Fibroblast of pulmonary artery (primary cell): Measurements from ENCODE around the gene KIZ.

ENCODE experiments used
- DNase-seq: peaks from one replicate; pipeline ENCODE4 v3.0.0-alpha.2; 2010; ENCODE audit warnings: low read depth
- H3K4me3 ChIP-seq: replicated peaks from 2 replicates; pipeline ENCODE4 v1.5.1; 2011; ENCODE audit warnings: low read depth, mild to moderate bottlenecking, control low read depth, low read length, moderate library complexity
- TF ChIP-seq, protein P1 (sequence below): IDR thresholded peaks from 2 replicates; pipeline ENCODE4 v1.5.1; 2011; ENCODE audit warnings: mild to moderate bottlenecking, control low read depth, low read length, inconsistent platforms; ENCODE audit errors: missing control alignments

The KIZ gene

DNA sequence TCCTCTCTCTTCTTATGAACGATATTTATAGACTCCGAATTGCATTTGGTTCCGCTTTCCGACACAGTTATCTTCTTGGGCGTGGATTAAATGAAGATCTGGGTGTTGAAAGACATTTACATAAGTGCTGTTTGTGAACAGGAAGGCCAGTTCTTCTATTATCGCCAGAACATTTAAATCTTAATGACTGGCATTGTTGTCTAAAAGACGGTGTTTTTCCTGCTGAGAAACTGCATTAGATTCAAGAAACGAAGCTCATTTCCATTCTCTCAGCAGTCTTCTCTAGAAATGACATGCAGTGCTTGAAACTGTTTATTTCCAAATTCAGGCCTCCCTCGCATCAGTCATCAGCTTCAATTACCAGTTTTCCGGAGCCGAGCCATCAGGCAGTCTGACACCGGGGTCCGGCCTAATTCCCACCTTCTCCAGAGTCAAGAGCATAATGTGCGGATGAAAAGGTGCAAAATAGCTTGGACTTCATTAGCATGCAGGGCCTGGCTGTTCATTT, 35.7 kb upstream of the KIZ start:
- no peak overlapping the region for H3K4me3 ChIP-seq
- TF ChIP-seq, protein P1, sequence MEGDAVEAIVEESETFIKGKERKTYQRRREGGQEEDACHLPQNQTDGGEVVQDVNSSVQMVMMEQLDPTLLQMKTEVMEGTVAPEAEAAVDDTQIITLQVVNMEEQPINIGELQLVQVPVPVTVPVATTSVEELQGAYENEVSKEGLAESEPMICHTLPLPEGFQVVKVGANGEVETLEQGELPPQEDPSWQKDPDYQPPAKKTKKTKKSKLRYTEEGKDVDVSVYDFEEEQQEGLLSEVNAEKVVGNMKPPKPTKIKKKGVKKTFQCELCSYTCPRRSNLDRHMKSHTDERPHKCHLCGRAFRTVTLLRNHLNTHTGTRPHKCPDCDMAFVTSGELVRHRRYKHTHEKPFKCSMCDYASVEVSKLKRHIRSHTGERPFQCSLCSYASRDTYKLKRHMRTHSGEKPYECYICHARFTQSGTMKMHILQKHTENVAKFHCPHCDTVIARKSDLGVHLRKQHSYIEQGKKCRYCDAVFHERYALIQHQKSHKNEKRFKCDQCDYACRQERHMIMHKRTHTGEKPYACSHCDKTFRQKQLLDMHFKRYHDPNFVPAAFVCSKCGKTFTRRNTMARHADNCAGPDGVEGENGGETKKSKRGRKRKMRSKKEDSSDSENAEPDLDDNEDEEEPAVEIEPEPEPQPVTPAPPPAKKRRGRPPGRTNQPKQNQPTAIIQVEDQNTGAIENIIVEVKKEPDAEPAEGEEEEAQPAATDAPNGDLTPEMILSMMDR, result no peak
- DNase-seq, result no peak

DNA sequence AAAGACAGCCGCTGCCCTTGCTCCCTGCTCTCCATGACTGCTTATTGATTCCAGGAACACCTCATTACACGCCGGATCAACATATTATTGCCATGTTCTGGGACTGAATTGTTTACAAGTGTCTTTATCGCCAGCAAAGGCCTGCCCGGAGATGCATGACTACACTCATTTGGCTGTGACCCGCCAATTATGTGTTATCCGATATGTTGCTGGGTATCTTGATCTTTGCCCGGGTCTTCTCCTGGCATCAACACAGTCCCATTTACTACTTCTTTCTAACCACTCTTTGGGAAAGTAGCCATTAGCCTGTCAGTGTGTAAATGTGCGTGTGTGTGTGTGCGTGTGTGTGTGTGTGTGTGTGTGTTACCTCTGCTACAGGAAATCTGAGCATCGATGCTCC, 35.2 kb upstream of the KIZ start:
- no peak for DNase-seq
- TF ChIP-seq, protein P1, result no peak
- H3K4me3 ChIP-seq, result no peak overlapping the region

DNA sequence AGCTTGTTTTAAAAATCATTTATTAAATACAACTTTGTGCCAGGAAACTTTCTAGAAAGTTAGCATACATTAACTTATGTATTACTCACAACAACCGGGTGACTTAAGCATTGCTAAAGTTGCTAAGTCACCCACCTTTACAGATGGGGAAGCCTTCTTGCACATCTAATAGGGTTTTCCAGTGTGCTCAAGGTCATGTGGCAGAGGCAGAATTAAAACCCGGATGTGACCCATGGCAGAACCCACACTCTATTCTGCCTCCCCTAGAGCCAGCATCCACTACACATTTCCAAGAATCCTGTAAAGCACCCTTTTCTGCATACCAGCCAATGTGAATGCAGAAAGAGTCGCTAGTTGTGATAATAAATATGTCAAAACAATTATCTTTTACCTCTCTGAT, 33.1 kb upstream of the KIZ start:
- TF ChIP-seq, protein P1, result no peak
- DNase-seq, result no peak
- H3K4me3 ChIP-seq, result no peak overlapping the region

DNA sequence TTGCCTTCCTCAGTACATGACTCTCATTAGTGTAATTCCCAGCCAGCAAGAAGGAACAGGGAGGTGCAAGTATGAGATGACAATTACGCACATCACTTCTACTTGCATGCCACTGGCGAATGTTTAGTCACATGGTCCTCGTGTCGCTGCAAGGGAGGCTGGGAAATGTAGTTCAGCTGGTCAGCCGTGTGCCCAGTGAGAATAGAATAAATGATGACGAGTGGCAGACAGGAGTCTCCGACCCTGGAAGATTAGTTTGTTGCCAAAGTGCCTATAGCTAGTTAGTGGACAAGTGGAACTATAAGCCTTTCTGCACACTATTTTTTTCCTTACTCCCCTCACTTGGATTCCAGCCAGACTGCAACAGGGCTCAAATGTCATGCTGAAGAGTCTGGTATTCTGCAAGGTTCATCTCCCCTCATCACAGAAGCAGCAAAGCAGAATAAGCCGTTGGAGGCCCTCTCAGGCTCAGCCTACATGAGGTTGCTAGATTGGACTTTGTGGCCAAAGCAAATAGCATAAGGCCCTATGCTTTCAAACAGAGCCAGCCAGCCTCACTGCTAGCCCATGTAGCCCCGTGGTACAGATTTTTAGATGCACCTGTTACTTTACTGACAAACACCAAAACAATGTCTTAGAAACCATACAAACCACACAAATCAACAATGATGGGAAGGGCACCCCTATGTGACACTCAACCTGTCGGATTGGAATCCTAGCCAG, 29.4 kb upstream of the KIZ start:
- DNase-seq, result peak; percentile 17
- TF ChIP-seq, protein P1, result no peak
- no peak overlapping the region for H3K4me3 ChIP-seq

DNA sequence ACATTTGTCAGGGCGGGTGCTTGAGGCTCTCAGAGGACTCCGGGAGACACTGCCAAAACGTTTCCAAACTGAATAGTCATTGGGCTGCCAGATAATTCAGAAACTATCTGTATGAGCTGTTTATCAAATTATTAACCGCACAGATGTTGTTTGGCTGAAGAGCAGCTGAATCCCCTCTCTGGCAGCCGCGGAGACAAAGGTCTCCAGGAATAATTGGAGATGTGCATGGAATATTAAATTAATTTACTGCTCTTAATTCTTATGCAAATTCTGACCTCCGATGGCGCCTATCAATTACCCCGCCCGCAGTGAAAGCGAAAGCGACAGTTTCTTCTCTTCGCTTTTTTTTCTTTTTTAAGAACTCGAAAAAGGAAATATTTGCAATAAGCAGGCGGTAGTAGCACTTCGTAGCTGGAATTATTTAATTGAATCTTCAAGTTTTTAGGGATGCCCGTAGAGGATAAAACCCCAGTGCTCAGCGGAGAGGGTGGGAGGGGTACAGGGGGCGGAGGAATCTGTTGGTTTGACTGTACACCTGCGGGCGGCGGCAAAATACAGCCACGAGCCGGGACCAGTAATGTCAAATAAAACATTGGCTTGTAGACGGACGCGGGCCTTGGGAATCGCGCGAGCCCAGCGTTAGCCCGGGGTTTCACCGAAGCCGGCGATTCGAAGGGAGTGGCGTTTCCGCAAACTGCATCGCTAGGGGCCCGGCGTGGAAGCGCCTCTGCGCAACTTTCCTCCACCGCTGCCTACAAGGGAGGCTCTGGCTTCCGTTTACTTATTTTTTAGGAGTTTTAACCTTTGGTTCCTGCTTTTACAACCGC, 25.9 kb upstream of the KIZ start:
- TF ChIP-seq, protein P1, result no peak

DNA sequence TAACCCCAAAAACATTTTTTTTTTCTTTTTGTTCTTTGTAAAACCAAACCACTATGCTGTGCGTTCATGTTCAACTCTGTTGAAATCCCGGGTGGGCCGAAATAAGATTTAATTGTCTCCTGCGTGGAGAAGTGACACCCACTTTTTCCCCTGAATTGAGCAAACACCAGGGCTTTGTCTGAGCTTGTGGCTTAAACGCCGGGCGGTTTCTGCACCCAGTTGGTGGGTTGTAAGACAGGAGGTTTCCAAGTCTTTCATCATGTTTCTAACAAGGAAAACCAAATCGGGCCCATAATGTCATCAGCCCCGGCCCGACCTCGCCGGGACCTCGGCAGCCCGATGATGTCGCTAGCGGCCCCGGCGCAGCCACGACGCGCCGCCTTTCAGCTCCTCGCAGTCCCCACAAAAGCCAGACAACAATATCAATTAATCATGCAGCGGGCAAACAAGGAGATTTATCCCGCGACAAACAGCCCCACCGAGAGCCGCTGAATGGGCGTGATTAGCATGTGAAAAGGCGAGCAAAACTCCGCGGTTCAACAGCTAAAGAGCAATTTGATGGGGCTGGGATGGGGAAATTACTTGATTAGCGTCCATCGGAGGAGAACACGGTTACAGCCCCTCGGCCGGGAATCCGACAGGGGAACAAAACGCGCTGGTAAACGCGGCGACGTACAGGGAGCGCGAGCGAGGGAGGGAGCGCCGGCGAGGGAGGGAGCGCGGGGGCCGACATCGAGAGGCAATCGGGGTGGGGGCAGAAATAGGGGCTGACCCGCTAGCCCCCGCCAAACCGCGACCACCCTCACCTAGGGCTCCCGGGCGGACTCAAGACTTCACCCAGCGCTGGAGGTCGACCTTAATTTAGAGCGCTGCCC, 25.1 kb upstream of the KIZ start:
- TF ChIP-seq, protein P1, result no peak
- DNase-seq, result peak; percentile 10
- no peak overlapping the region for H3K4me3 ChIP-seq

More for the DNA sequence above, 25.9 kb upstream of the KIZ start:
- H3K4me3 ChIP-seq, result peak overlapping the region; percentile 22
- DNase-seq, result peak; percentile 10
